Measurements from ENCODE around the gene ZNF705A. TPM values are rescaled to one million over a fixed set of nuclear protein-coding genes. Genes with fewer than 3 reads are reported as not detected.
A peak's percentile ranks its signal among the peaks of the same experiment; 100 is the strongest.
"Not testable (repeated sequence)": the region's sequence is repeated elsewhere in the genome, so short reads cannot be mapped to it uniquely, and the experiment has no call there.

ZNF705A gene
- total RNA-seq, 2 experiments from 2014 or later, result not detected

DNA sequence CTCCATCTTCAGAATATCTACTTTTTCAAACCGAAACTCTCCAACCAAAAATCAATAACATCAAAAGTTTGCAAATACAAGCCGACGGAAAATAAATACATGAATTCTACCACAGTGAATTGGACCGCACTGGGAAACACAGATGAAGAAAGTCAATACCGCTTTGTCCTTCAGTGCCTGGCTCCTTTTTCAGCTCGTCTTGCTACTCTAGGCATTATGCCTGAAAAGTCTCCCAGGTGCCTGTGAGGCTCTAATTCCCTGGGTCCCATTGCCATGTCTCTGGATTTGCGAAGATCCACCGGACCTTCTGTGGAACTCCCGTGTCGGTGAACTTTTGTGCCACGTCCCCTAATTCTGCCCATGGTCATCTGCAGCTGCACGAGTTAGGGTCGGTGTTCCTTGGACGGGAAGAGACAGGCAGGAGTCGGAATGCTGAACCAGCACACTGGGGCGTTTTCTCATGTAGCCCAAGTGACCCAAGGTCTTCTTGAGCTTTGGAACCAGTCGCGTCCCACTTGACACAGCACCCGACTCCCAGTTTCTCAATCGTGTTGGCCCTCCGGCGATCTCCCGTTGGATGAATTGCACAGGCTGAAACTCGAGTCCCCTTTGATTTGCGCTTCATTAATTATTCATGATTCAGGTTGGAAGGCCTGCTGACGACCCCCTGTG, 62.0 kb downstream of the ZNF705A start:
- H3K4me1 Mint-ChIP-seq (ENCODE audit: low read depth); POLR2A ChIA-PET; H3K36me3 Mint-ChIP-seq; CTCF ChIA-PET; H3K9me3 Mint-ChIP-seq; H3K4me3 Mint-ChIP-seq; H3K27ac Mint-ChIP-seq; H3K27me3 Mint-ChIP-seq; DNase-seq; intact Hi-C loops (cut with micrococcal nuclease): not testable (repeated sequence)

DNA sequence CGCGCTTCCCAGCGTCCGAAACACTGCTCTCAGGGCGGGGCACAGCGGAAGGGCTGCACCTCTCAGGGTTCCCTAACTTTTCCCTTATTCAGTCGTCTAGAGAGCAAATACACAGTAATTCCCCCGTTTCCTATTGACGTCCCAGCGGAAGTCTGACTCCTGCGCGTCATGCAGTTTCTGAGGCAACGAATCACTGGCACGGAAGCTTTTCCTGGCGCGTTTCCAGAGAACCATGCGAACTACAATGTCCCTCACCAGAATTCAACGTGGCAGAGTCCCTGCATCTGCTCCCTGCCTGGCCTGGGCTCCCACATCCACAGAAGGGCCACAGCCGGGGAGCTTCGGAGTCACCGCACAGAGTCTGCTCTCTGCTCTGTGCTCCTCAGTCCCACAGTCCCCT, 64.6 kb downstream of the ZNF705A start:
- H3K36me3 Mint-ChIP-seq; H3K27ac Mint-ChIP-seq; CTCF ChIA-PET; intact Hi-C loops (cut with micrococcal nuclease); DNase-seq; H3K9me3 Mint-ChIP-seq; H3K4me1 Mint-ChIP-seq (ENCODE audit: low read depth); H3K27me3 Mint-ChIP-seq; H3K4me3 Mint-ChIP-seq; POLR2A ChIA-PET: not testable (repeated sequence)

DNA sequence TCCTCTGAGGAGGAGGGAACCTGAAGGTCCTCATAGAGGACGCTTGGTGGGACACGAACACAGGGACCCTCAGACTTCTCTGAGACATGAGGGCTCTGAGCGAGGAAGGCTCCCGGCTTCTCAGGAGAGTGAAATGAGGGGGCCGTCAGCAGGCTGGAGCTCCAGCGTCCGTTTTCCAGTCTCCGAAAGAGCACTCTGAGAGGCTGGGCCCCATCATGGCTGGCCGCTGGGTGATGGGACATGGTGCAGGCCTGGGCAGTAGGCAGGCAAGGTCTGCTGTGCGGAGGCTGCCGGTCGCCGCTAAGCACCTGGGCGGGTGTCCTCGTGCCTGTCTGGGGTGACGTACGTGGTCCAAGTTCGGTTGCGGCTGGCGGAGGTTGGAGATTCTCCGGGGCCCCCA, 65.0 kb downstream of the ZNF705A start:
- intact Hi-C loops (cut with micrococcal nuclease); H3K4me1 Mint-ChIP-seq (ENCODE audit: low read depth); H3K27me3 Mint-ChIP-seq; H3K27ac Mint-ChIP-seq; H3K36me3 Mint-ChIP-seq; POLR2A ChIA-PET; CTCF ChIA-PET; H3K4me3 Mint-ChIP-seq; DNase-seq; H3K9me3 Mint-ChIP-seq: not testable (repeated sequence)

DNA sequence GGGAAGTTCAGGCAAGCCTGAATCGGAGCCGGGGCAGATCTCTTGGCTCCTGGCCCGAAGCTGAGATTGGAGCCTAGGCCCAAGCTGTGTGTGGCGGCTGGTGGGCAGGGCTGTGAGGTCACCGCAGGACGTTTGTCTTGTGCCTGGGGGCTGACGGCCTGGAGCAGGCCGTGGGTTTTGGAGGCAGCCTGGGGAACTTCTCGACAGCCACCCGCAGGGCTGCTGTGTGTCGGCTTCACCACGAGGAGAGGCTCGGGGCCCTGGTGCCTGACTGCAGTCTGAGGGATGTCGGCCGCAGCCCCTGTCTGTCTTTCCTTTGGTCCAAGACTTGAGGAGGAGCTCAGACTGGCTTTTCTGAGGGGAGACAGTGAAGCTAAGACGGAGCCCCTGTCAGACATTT, 65.5 kb downstream of the ZNF705A start:
- H3K27ac Mint-ChIP-seq; H3K4me1 Mint-ChIP-seq (ENCODE audit: low read depth); H3K4me3 Mint-ChIP-seq; POLR2A ChIA-PET; DNase-seq; H3K36me3 Mint-ChIP-seq; CTCF ChIA-PET; H3K9me3 Mint-ChIP-seq; intact Hi-C loops (cut with micrococcal nuclease); H3K27me3 Mint-ChIP-seq: not testable (repeated sequence)

DNA sequence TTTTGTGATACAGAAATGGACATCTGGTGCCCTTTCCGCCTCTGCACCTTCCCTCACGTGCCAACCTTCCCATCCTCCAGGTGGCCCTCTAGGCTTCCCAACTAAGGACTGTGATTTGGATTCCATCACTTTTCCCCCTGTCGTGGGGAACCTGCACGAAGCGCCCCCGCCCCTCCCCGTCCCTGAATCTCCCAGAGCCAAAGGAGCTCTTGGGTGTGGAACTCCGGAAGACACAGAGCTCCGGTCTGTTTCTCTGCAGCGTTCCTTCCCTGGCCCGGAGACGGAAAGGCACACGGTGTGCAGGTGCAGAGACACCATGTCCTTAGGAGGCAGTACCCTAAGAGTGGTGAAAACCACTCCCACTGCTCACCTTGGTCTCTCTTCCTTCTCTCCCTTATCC, 66.8 kb downstream of the ZNF705A start:
- POLR2A ChIA-PET; H3K27me3 Mint-ChIP-seq; H3K27ac Mint-ChIP-seq; CTCF ChIA-PET; H3K9me3 Mint-ChIP-seq; H3K36me3 Mint-ChIP-seq; H3K4me3 Mint-ChIP-seq; DNase-seq; intact Hi-C loops (cut with micrococcal nuclease); H3K4me1 Mint-ChIP-seq (ENCODE audit: low read depth): not testable (repeated sequence)

DNA sequence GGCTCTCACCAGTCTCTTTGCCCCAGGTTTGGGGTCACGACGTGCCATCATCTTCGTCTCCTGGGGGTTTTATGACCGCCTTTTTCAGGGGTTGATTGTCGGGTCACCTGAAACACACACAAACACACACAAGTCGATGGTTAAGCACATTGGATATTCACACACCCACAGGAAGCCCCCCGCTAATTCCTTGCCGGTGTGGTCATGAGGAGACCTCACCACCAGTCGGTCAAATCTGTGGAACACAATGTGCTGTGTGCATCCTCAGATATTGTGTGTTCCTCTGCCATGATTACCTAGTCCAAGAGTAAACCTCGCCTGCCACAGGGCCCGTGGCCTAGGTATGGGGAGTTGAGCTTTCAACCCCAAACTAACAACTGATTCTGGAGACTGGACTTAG, 68.0 kb downstream of the ZNF705A start:
- intact Hi-C loops (cut with micrococcal nuclease); H3K27ac Mint-ChIP-seq; H3K27me3 Mint-ChIP-seq; H3K4me3 Mint-ChIP-seq; H3K36me3 Mint-ChIP-seq; POLR2A ChIA-PET; H3K4me1 Mint-ChIP-seq (ENCODE audit: low read depth); H3K9me3 Mint-ChIP-seq; CTCF ChIA-PET; DNase-seq: not testable (repeated sequence)

DNA sequence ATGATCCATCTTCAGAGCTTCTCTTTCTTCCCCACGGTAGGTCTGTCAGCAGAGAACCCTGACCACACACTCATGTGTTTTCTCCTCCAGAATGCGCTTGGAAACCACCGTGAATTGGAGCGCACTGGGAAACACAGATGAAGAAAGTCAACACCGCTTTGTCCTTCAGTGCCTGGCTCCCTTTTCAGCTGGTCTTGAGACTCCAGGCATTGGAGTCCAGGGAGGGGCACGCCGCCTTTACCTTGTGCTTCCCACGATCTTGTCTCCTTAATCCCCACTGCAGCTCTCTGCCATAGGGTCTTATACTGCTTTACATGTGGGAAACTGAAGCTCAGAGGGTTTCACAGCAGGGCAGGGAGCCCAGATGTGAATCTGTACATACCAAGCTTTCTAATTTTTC, 69.5 kb downstream of the ZNF705A start:
- POLR2A ChIA-PET, result no interaction called here
- DNase-seq, result no peak
- H3K27me3 Mint-ChIP-seq, result peaks cover 4% of the 10 kb centered on the region
- CTCF ChIA-PET, result no interaction called here
- H3K4me3 Mint-ChIP-seq, result no peak overlapping the region
- no peaks in the 10 kb centered on the region for H3K9me3 Mint-ChIP-seq
- H3K4me1 Mint-ChIP-seq (ENCODE audit: low read depth), result peaks cover 2% of the 10 kb centered on the region
- intact Hi-C loops (cut with micrococcal nuclease), result no loop called here
- H3K36me3 Mint-ChIP-seq, result no peaks in the 10 kb centered on the region
- H3K27ac Mint-ChIP-seq, result no peak overlapping the region

DNA sequence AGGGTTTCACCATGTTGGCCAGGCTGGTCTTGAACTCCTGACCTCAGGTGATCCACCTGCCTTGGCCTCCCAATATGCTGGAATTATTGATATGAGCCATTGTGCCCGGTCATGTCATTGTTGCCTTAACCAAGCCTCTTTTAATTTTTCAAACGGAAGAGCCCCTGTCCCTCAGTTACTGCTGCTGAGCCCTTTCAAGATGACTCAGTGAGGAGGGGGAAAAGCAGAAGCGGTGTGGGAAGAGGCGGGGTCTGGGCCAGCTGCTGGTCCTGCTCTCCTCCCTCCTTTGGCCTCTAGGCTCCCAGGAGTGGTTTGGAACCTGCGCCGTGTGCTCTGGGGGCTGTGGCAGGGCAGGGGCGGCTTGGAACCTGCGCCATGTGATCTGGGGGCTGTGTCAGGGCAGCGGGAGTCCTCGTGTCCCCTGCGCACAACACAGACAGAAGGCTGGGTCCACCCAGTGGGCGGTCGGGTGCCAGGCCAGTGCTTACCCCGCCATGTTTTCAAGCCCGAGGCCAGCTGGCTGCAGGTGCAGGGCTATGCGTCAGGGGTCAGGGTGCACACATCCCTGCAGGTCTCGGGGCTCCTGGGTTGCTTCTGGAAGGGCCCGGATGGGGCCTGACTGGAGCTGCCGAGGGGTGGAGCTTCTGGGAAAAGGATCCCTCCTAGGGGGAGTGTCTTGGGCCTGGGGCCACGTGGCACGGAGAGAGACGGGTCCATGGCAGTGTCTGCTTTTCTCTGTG, 70.3 kb downstream of the ZNF705A start, which contains the start of gene FAM90A1:
FAM90A1 (minus strand) TSS at position 627 of the 740 bp plus-strand sequence. CDS start 2,786 bp downstream, outside the sequence.
- intact Hi-C loops (cut with micrococcal nuclease); H3K36me3 Mint-ChIP-seq; H3K27me3 Mint-ChIP-seq; H3K9me3 Mint-ChIP-seq; POLR2A ChIA-PET; H3K4me1 Mint-ChIP-seq (ENCODE audit: low read depth): not testable (repeated sequence)
- Mint-ChIP-seq H3K27ac (peak within 1 kb of the TSS; percentile 8), H3K4me3 (peak within 1 kb of the TSS; percentile 38)
- DNase-seq, result peak; percentile 52
- CTCF ChIA-PET, result interaction anchor here (0.6 kb wide), 1 partner anchor 975 kb away, joined by 3 read pairs; no protein-coding TSS in a partner anchor

DNA sequence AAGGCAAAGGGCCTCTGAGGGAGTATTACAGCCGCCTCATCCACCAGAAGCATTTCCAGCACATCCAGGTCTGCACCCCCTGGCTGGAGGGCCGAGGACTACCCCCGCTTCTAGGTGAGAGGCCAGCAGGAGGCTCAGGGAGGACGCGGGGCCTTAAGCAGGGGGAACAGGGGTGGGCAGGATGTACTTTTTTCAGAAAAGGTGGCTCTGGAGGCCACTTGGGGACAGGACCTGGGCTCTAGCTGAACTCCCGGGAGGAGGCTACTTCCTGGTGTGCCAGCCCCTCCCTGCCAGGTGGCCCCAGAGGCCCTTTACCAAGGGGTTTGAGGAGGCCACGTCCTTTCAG, 70.9 kb downstream of the ZNF705A start:
- H3K4me1 Mint-ChIP-seq (ENCODE audit: low read depth); DNase-seq; H3K27me3 Mint-ChIP-seq; H3K36me3 Mint-ChIP-seq; CTCF ChIA-PET; POLR2A ChIA-PET; H3K9me3 Mint-ChIP-seq; intact Hi-C loops (cut with micrococcal nuclease): not testable (repeated sequence)
- peak overlapping the region; percentile 38 for H3K4me3 Mint-ChIP-seq
- peak overlapping the region; percentile 5 for H3K27ac Mint-ChIP-seq

DNA sequence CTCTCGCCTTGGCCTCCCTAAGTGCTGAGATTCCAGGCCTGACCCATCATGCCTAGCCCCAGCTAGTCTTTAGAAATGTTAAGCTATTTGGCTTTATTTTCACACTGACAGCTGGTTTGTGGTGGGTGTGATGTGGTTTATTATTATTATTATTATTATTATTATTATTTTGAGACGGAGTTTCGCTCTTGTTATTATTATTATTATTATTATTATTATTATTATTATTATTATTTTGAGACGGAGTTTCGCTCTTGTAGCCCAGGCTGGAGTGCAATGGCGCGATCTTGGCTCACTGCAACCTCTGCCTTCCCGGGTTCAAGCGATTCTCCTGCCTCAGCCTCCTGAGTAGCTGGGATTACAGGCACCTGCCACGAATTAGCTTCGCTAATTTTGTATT, 71.8 kb downstream of the ZNF705A start:
- H3K36me3 Mint-ChIP-seq; DNase-seq; H3K4me1 Mint-ChIP-seq (ENCODE audit: low read depth); POLR2A ChIA-PET; H3K9me3 Mint-ChIP-seq; H3K4me3 Mint-ChIP-seq; H3K27ac Mint-ChIP-seq; H3K27me3 Mint-ChIP-seq; intact Hi-C loops (cut with micrococcal nuclease): not testable (repeated sequence)
- CTCF ChIA-PET, result interaction anchor here (4.6 kb wide), 1 partner anchor 120 kb away, joined by 72 read pairs; no protein-coding TSS in a partner anchor

DNA sequence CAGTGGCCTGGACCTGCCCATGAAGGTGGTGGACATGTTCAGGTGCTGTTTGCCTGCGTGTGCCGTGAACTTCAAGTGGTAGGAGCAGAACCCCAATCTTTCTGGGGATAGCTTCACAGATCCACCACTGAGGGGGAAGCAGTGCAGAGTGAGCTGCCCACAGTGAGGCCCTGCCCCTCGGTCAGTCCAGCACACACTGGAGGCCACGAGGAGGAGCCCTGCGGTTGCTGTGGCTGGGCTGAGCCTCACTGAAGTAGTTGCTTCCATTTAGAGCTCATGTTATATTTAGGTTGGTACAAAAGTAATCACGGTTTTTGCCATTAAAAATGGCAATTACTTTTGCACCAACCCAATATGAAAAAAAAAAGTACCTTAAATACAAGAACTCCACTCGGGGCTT, 72.7 kb downstream of the ZNF705A start:
- POLR2A ChIA-PET; H3K27ac Mint-ChIP-seq; H3K4me3 Mint-ChIP-seq; intact Hi-C loops (cut with micrococcal nuclease); H3K36me3 Mint-ChIP-seq; H3K9me3 Mint-ChIP-seq; DNase-seq; H3K4me1 Mint-ChIP-seq (ENCODE audit: low read depth); H3K27me3 Mint-ChIP-seq: not testable (repeated sequence)
- CTCF ChIA-PET, result interaction anchor here (4.6 kb wide), 1 partner anchor 121 kb away, joined by 72 read pairs; no protein-coding TSS in a partner anchor
